Measurements from ENCODE around the gene NFASC.

The NFASC gene

DNA sequence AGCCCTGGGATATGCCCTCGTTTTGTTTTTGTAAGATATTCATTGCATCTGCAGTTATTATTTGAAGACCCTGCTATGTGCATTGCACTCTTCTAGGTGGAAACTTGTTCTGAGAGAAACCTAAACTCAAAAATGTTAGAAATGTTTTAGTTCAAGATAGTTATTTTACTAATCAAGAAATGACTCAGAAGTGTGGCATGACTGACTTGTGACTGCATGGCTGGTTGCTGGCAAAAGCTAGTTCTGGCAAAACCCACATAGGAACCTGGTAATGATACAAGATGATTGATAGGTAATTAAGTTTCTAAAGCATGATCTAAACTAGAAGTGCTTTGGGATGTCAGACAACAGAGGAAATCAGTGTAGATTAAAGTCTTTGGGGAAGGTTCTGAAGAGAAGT, 33.8 kb upstream of the NFASC start:
- Histone ChIP-seq H3K27me3 (ENCODE audit: control insufficient read depth, low read length) (peaks cover 22% of the 10 kb centered on the region), H4K20me1 (ENCODE audit: control insufficient read depth, insufficient read depth, low read depth, low read length) (no peaks in the 10 kb centered on the region), H3K4me2 (ENCODE audit: low read length) (no peak overlapping the region), H3K4me3 (ENCODE audit: low read length) (no peak overlapping the region), H3K27ac (ENCODE audit: low read depth, low read length) (no peak overlapping the region), H3K79me2 (ENCODE audit: control insufficient read depth, low read length) (no peaks in the 10 kb centered on the region), H3K9me3 (ENCODE audit: control insufficient read depth, insufficient read depth, low read length) (no peaks in the 10 kb centered on the region), H3F3A (ENCODE audit: control insufficient read depth, insufficient read depth) (no peaks in the 10 kb centered on the region), H3K9me2 (replicated peaks; ENCODE audit: control insufficient read depth, low read length) (no peaks in the 10 kb centered on the region), H3K36me3 (ENCODE audit: control insufficient read depth, low read length) (no peaks in the 10 kb centered on the region), H3K4me1 (ENCODE audit: control insufficient read depth, low read length) (peaks cover 8% of the 10 kb centered on the region)
- no peak for TF ChIP-seq EZH2phosphoT487 (IDR thresholded peaks at IDR 0.05; ENCODE audit: borderline replicate concordance, low read length)
- TF ChIP-seq, protein P1, sequence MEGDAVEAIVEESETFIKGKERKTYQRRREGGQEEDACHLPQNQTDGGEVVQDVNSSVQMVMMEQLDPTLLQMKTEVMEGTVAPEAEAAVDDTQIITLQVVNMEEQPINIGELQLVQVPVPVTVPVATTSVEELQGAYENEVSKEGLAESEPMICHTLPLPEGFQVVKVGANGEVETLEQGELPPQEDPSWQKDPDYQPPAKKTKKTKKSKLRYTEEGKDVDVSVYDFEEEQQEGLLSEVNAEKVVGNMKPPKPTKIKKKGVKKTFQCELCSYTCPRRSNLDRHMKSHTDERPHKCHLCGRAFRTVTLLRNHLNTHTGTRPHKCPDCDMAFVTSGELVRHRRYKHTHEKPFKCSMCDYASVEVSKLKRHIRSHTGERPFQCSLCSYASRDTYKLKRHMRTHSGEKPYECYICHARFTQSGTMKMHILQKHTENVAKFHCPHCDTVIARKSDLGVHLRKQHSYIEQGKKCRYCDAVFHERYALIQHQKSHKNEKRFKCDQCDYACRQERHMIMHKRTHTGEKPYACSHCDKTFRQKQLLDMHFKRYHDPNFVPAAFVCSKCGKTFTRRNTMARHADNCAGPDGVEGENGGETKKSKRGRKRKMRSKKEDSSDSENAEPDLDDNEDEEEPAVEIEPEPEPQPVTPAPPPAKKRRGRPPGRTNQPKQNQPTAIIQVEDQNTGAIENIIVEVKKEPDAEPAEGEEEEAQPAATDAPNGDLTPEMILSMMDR (IDR thresholded peaks at IDR 0.05; ENCODE audit: low read depth, low read length, poor library complexity, severe bottlenecking): no peak

DNA sequence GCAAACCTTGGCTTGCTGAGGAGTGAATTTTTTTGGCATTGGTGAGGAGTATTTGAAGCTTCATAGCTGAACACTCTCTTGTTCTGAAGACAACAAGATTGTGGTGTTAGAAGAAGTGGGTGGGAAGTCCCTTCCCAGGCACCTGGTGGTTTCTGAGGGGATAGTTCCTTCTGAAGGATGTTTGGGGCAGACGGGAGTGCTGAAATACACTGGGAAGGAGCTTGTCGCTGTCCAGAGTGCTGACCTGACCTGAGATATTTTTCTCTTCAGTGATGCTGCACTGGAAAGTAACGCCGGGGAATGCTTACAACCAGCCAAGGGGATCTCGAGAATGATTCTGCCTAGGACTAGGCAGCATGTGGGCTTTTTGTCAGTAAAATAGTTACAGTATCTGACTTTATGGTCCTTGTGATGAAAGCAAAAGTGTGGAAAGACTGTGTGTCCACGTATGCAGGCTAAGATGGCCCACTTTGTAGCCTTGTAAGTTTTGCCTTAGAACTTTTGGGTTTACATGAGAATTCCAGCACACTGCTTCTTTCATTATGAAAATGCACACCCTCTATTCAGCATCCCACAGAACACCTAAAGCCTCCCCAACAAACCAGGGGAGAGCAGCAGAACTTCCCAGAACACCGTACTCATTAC, 33.1 kb upstream of the NFASC start:
- Histone ChIP-seq H3K4me2 (ENCODE audit: low read length) (no peak overlapping the region), H3K4me1 (ENCODE audit: control insufficient read depth, low read length) (peaks cover 15% of the 10 kb centered on the region), H3K79me2 (ENCODE audit: control insufficient read depth, low read length) (no peaks in the 10 kb centered on the region), H3K27me3 (ENCODE audit: control insufficient read depth, low read length) (peaks cover 19% of the 10 kb centered on the region), H4K20me1 (ENCODE audit: control insufficient read depth, insufficient read depth, low read depth, low read length) (no peaks in the 10 kb centered on the region), H3K9me3 (ENCODE audit: control insufficient read depth, insufficient read depth, low read length) (no peaks in the 10 kb centered on the region), H3F3A (ENCODE audit: control insufficient read depth, insufficient read depth) (no peaks in the 10 kb centered on the region), H3K27ac (ENCODE audit: low read depth, low read length) (no peak overlapping the region), H3K36me3 (ENCODE audit: control insufficient read depth, low read length) (no peaks in the 10 kb centered on the region), H3K4me3 (ENCODE audit: low read length) (no peak overlapping the region), H3K9me2 (replicated peaks; ENCODE audit: control insufficient read depth, low read length) (no peaks in the 10 kb centered on the region)
- TF ChIP-seq, protein P1 (IDR thresholded peaks at IDR 0.05; ENCODE audit: low read depth, low read length, poor library complexity, severe bottlenecking): no peak
- no peak for TF ChIP-seq EZH2phosphoT487 (IDR thresholded peaks at IDR 0.05; ENCODE audit: borderline replicate concordance, low read length)

DNA sequence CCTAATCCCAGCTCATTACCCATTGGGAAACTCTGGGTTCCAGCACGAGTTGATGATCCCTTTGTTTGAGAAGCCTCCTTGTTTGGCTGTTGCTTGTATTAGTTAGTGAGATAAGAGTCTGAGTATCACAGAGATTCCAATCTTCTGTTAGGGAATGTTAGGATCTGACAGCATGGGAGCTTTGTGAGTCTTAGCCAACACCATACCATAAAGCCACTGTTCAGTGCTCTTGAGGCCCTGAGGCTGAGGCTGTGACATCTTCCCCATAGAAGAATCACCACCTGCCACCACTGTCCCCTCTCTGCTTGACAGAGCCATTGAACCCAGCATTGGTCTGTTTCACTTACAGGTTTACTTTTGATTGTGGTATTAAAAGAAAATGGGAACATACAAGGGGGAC, 29.3 kb upstream of the NFASC start:
- no peaks in the 10 kb centered on the region for H4K20me1 ChIP-seq (ENCODE audit: control insufficient read depth, insufficient read depth, low read depth, low read length)
- peaks cover 18% of the 10 kb centered on the region for H3K4me1 ChIP-seq (ENCODE audit: control insufficient read depth, low read length)
- peak overlapping the region; percentile 49 for H3K4me2 ChIP-seq (ENCODE audit: low read length)
- H3K4me3 ChIP-seq (ENCODE audit: low read length): peak overlapping the region; percentile 32; the same call in 1 of the 2 replicates
- H3F3A ChIP-seq (ENCODE audit: control insufficient read depth, insufficient read depth): no peaks in the 10 kb centered on the region
- no peaks in the 10 kb centered on the region for H3K9me2 ChIP-seq (replicated peaks; ENCODE audit: control insufficient read depth, low read length)
- H3K36me3 ChIP-seq (ENCODE audit: control insufficient read depth, low read length): no peaks in the 10 kb centered on the region
- H3K27ac ChIP-seq (ENCODE audit: low read depth, low read length): no peak overlapping the region
- no peaks in the 10 kb centered on the region for H3K9me3 ChIP-seq (ENCODE audit: control insufficient read depth, insufficient read depth, low read length)
- H3K27me3 ChIP-seq (ENCODE audit: control insufficient read depth, low read length): peaks cover 6% of the 10 kb centered on the region
- no peak for TF ChIP-seq EZH2phosphoT487 (IDR thresholded peaks at IDR 0.05; ENCODE audit: borderline replicate concordance, low read length)
- TF ChIP-seq, protein P1 (IDR thresholded peaks at IDR 0.05; ENCODE audit: low read depth, low read length, poor library complexity, severe bottlenecking): no peak
- H3K79me2 ChIP-seq (ENCODE audit: control insufficient read depth, low read length): no peaks in the 10 kb centered on the region
